GM10847 (cell line): ENCODE measurements around the gene PLEKHG5.

Experiments used
- POLR2A ChIP-seq: IDR thresholded peaks from 2 replicates; pipeline ENCODE4 v1.6.1; 2011; ENCODE audit not compliant: insufficient read length; ENCODE audit errors: extremely low read depth

PLEKHG5 gene, protein sequence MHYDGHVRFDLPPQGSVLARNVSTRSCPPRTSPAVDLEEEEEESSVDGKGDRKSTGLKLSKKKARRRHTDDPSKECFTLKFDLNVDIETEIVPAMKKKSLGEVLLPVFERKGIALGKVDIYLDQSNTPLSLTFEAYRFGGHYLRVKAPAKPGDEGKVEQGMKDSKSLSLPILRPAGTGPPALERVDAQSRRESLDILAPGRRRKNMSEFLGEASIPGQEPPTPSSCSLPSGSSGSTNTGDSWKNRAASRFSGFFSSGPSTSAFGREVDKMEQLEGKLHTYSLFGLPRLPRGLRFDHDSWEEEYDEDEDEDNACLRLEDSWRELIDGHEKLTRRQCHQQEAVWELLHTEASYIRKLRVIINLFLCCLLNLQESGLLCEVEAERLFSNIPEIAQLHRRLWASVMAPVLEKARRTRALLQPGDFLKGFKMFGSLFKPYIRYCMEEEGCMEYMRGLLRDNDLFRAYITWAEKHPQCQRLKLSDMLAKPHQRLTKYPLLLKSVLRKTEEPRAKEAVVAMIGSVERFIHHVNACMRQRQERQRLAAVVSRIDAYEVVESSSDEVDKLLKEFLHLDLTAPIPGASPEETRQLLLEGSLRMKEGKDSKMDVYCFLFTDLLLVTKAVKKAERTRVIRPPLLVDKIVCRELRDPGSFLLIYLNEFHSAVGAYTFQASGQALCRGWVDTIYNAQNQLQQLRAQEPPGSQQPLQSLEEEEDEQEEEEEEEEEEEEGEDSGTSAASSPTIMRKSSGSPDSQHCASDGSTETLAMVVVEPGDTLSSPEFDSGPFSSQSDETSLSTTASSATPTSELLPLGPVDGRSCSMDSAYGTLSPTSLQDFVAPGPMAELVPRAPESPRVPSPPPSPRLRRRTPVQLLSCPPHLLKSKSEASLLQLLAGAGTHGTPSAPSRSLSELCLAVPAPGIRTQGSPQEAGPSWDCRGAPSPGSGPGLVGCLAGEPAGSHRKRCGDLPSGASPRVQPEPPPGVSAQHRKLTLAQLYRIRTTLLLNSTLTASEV

DNA sequence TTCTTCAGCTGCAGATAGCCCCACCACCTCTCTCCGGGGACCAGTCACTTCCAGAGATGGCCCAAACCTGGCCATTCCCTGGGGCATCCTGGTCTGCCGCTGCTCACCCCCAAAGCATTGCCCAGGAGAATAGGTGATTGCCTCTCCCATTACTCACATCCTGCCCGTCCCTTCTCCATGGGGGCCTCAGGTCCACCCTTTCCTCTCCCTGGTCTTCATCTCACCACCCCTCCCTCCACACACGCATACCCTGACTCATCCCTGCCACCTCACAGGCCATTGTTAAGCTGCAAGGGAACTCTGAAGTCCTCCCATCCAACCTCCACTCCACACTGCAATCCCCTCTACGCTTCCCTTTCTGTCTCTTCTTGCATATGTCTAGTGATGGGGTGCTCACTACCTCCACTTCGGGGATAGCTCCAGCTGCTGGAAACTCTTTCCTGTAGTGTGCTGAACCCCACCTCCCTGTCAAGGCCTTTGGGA is at the start of gene PLEKHG5:
TSS of gene PLEKHG5 (minus strand) at position 188 of the 483 bp plus-strand sequence. CDS start 14,096 bp downstream, outside the sequence.
- no peak for TF ChIP-seq POLR2A

DNA sequence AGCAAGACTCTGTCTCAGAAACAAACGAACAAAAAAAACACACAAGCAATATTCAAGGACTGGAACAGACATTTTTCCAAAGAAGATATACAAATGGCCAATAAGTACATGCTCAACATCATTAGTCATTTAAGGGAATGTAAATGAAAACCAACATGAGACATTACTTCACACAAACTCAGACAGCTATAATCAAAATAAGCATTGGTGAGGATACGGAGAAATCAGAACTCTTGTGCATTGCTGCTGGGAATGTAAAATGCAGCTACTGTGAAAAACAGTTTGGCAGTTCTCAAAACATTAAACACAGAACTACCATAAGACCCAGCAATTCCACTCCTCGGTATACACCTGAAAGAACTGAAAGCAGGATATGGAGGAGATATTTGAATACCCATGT is 47.5 kb upstream of the PLEKHG5 start:
- no peak for TF ChIP-seq POLR2A

DNA sequence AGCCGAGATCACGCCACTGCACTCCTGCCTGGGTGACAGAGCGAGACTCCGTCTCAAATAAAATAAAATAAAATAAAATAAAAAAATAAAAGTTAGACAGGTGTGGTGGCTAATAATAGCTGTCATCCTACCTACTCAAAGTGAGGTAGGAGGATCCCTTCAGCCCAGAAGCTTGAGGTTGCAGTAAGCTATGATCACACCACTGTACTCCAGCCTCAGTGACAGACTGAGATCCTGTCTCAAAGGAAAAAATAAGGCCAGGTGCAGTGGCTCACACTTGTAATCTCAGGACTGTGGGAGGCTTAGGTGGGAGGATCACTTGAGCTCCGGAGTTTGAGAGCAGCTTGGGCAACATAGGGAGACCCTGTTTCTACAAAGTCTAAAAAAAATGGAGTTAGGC is 44.8 kb upstream of the PLEKHG5 start:
- TF ChIP-seq POLR2A: no peak

DNA sequence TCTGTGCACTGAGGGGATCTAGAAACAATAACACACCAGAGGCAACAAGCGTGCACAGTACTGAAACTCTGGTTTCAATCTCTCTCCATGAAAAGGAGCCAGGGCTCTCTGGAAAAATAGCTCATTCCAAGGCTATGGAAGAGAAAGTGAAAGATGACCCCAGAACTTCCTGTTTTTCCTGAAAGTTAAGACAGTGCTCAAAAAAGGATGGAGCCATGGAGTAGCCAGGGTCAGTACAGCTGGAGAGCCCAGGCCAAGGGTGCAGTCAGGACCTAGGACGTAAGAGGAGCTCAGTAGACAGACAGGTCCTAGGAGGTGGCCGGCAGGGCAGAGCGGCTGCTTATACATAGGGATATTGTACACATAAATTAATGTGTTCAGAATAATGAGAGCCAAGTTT is 43.7 kb upstream of the PLEKHG5 start:
- no peak for TF ChIP-seq POLR2A

DNA sequence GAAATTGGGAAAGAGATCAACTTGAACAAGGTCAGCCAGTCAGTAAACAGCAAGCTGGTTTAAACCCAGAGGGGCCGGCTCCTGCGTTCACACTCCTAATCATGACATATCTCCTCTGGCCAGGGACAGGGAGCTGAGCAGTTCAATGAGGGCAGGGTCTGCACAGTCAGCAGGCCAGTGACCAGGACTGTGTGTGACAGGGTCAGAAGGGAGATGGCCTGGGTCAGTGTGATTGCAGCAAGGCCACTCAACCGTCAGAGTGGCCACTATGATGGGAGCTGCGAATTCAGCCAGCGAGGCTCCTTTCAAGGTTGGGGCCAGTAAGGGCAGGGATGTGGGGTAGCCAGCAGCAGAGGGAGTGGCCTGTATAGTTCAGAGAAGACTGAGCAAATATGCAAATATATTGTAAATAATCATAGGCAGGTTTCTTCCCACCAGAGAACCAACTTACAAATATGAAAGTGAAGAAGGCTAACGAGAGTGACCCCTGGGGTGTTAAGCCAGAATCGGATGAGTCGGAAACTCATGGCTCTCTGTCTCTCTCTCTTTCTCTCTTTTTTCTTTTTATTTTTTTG is 42.9 kb upstream of the PLEKHG5 start:
- TF ChIP-seq POLR2A: no peak

DNA sequence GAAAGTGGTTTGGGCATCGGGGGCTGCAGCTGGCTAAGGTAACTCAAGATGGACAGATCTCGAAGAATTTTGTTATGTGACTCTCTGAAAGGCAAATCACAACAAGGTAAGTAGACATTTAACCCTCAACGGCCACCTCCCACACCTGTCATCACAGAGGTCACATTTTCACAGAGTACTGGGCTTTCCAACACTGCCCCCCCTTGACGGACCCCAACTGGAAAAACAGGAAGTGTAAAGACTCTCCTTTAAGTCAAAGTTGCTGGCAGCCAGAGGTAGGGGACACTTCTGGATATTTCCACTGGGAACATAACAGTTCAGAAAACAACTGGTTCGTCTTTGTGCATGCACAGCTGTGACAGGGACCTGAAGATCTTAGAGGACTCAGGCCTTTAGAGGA is 40.5 kb upstream of the PLEKHG5 start:
- no peak for TF ChIP-seq POLR2A

DNA sequence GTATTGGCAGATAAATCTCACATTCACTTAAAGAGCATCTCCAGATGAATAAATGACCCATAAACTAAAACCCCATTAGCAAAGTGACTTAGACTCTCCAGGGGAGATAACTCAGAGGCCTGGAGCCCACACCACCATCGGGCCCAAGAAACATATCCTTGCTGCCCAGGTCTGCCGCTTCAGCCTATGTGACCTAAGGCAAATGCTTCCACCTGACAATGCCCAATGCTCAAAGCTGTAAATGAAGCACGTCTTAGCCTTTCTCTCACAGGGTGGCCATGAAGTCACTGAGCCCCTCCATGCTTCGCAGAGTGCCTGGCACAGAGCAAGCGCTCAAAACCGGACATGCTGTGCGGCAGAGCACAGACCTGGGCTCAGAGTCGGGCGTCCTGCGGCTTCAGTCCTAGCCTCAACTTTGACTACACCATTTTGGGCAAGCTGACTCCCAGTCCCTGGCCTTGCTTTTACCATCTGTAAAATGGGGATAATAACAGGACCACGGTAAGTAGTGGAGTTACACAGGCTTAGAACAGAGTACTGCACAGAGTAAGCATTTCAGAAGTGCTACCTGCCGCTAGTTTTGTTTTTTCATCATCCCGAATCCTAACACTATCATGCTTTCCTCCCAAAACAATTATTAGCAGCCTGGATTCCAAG is 39.2 kb upstream of the PLEKHG5 start:
- TF ChIP-seq POLR2A: no peak

DNA sequence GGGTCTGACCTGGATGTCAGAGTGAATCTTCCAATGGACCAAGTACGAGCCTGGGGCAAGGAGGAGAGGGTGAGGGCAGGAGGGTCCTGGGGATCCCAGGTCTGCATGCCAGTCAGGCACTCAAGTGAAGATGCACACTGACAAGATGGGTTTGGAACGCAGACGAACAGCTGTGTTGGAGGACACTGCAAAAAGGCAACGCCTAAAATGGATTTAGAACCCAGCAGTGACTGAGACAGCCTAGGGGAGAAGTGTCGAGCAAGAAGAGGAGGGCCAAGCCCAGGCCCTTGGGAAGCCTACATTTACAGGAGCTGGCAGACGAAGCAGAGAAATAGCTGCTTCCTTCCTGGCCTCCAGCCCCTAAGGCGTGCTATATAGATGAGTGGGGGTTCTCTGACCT is 37.0 kb upstream of the PLEKHG5 start:
- TF ChIP-seq POLR2A: no peak

DNA sequence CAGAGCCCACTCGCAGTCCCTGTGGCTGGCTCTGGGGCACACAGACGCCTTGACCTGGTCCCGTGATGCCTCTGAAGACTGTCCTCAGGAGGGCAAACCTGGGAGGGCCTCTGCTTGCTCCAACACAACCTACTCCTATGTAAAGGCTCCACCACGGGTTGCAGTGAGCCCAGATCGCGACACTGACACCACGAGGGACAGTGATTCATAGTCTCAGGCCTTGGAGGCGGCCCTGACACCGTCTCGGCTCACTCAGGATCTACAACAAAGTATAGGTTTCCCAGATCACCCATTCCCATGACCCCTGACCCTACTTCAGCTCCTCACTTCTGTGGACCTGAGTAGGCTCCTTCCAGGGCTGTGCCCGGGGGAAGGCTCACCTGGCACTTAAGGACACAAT is 34.8 kb upstream of the PLEKHG5 start:
- no peak for TF ChIP-seq POLR2A

DNA sequence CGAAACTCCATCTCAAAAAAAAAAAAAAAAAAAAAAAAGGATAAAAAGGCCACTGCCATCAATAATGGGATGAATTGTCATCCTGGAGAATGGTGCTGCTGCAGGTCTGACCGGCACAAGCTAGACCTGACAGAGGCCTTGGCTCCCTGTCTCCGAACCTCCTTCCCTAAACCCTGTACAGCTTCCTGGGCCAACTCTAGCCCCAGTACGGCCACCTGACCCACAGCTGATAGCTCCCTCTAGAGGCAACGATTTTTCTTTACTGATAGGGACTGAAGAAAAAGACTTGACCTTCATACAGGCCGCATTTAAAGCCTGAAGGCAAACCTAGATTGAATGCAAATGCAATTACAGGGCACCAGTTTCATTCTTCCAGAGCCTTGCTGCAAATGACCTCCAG is 32.1 kb upstream of the PLEKHG5 start:
- no peak for TF ChIP-seq POLR2A

DNA sequence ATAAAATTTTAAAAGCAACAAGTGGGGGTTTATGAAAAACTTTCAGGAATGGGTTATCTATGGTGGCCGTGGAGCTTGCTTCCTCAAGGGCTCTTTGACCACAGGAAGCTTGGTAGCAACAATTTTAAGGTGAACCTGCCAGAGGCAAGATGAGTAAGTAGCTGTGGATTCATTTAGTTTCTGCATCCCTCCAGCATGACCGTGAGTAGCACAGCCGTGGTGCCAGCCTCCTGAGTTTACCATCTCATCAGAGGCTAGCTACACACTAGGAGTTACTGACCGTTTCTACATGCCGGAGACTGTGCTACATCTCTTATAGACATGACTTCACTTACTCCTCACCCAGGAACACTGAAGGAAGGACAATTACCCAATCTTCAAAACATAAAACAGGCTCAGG is 30.1 kb upstream of the PLEKHG5 start:
- TF ChIP-seq POLR2A: no peak

DNA sequence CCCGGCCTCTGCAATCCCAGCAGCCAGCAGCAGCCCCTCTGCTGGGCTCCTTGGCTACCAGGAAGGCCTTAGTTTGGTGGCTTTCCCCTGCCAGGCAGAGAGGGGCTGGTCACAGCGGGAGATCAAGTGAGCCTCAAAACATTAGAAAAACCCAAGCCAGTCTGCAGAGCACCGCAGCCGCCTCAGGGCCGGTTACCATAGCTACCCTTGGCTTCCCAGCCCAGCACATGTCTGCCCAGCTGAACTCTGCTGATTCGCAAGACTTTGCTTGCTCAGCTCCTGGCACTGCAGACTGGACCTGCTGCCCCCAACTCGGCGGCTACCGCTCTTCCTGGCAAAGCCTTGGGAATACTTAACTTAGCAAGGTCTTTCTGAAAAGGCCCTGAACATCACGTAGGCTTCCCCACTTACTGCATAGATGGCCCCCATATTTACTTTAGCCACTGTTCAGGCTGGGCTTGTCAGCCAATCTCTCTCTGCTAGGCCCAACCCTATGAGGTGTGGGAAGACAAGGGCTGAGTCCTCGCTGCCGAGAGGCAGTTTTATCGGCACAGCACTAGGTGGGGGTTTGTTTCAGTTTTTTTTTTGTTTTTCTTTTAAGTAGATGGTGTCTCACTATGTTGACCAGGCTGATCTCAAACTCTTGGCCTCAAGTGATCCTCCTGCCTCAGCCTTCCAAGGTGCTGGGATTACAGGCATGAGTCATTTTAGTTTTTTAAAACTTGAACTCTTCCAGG is 28.6 kb upstream of the PLEKHG5 start:
- TF ChIP-seq POLR2A: no peak

DNA sequence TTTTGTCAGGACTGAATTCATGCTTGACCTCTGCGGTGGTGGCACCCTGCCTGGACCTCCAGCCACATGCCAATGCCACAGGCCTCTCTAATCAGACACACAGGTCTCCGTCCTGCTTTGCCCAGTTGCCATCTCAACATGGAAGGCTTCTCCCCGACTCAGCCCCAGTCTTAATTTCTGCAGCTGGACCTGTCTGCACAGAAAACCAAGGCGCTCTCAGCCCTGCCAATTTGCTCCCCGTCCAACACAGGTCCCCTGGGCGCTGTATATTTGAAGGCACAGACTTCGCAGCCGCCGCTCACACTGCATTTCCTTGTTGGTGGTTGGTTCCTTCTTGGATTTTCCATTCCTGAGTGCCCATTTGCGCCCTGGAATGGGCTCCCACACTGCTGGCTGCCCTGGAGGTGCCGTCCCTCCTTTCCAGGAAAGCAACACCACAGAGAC is 28.0 kb upstream of the PLEKHG5 start:
- TF ChIP-seq POLR2A: no peak

DNA sequence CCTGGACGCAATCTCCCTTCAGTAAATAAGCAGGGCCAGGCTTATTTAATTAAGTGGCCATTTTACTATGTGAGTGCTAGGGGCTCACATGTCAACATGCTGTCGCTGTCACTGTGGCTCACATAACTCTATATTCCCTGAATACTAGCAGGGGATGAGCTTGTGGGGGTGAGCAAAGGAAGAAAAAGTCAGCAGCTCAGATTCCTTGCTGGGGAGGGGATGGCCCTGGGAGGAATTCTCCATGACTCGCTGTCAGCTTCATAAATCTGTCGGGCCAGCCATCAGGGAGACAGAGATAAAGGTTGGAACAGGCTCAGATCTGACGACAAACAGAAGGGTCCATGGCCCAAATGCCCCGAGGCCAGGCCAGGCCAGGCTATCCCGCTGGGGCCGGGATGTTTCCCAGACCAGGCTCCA is 26.0 kb upstream of the PLEKHG5 start:
- no peak for TF ChIP-seq POLR2A
